NCI-H460 (cell line): ENCODE results near the gene POLG. TPM values are rescaled to one million over a fixed set of nuclear protein-coding genes. Genes with fewer than 3 reads are reported as not detected.

Experiments used
- DNase-seq: peaks from one replicate; pipeline ENCODE4 v3.0.0-alpha.2; 2016; ENCODE audit warnings: low read depth; ENCODE audit errors: extremely low read depth
- polyA plus RNA-seq: library from polyadenylated mRNA; depleted of rRNA; stranded (reverse); fragments of >200 nt; gene quantifications from 2 replicates; pipeline ENCODE4 v1.2.3, GENCODE V29; 2014; cell fraction: nucleus; rRNA removed
- total RNA-seq: library from RNA; depleted of rRNA; stranded (reverse); fragments of >200 nt; shearing (Covaris generic); gene quantifications from 2 replicates; pipeline ENCODE4 v1.2.3, GENCODE V29; 2014; rRNA removed

The POLG gene
- total RNA-seq, result 30.5 and 38.8 TPM in 2 replicates
- 154 and 176 TPM in 2 replicates for polyA plus RNA-seq

- peak; percentile 98 for DNase-seq
These were observed at the start of gene POLG for GRCh38 chr15:89334510-89335297. POLG (minus strand) TSS chr15:89334824; CDS start chr15:89333754, 1,070 bp downstream.

GRCh38 chr15:89384176-89384604 lies 49.6 kb upstream of the POLG start:
- DNase-seq, result no peak

- DNase-seq, result peak; percentile 12
These were observed 48.9 kb upstream of the POLG start for GRCh38 chr15:89383365-89384175.

- no peak for DNase-seq
These were observed 47.5 kb upstream of the POLG start for GRCh38 chr15:89381888-89382686.

GRCh38 chr15:89381331-89381730 lies 46.7 kb upstream of the POLG start:
- DNase-seq, result no peak

- DNase-seq, result no peak
These were observed 45.2 kb upstream of the POLG start for GRCh38 chr15:89379818-89380217.

- no peak for DNase-seq
These were observed 44.6 kb upstream of the POLG start for GRCh38 chr15:89379251-89379695.

GRCh38 chr15:89378296-89379151 lies 43.9 kb upstream of the POLG start:
- no peak for DNase-seq

- no peak for DNase-seq
These were observed 43.2 kb upstream of the POLG start for GRCh38 chr15:89377842-89378295.

GRCh38 chr15:89377024-89377841 lies 42.6 kb upstream of the POLG start:
- DNase-seq, result no peak

GRCh38 chr15:89376388-89376787 lies 41.8 kb upstream of the POLG start:
- DNase-seq, result no peak

- no peak for DNase-seq
These were observed 40.7 kb upstream of the POLG start for GRCh38 chr15:89375093-89376005.

- DNase-seq, result no peak
These were observed 39.7 kb upstream of the POLG start for GRCh38 chr15:89374086-89374981.

- no peak for DNase-seq
These were observed 37.7 kb upstream of the POLG start for GRCh38 chr15:89372069-89372935.

GRCh38 chr15:89371228-89372044 lies 36.8 kb upstream of the POLG start:
- DNase-seq, result no peak
